MG63 (cell line): ENCODE data around the gene GLRX. TPM values are rescaled to one million over a fixed set of nuclear protein-coding genes. Genes with fewer than 3 reads are reported as not detected.
"Not testable (repeated sequence)": the region's sequence is repeated elsewhere in the genome, so short reads cannot be mapped to it uniquely, and the experiment has no call there.

ENCODE experiments used
- DNase-seq: peaks from one replicate; pipeline ENCODE4 v3.0.0-alpha.2; 2020
- H3K27me3 ChIP-seq: fragments of 250-450 bp; sonication (Bioruptor Pico); 2 replicates; pipeline ENCODE4 v1.5.1; 2020; ENCODE audit warnings: mild to moderate bottlenecking, moderate library complexity
- H3K36me3 ChIP-seq: fragments of 250-450 bp; sonication (Bioruptor Pico); 2 replicates; pipeline ENCODE4 v1.5.1; 2020; ENCODE audit warnings: mild to moderate bottlenecking, moderate library complexity
- H3K4me3 ChIP-seq: fragments of 250-450 bp; sonication (Bioruptor Pico); 2 replicates; pipeline ENCODE4 v1.5.1; 2020; ENCODE audit warnings: mild to moderate bottlenecking, moderate library complexity
- H3K9me3 ChIP-seq: fragments of 250-450 bp; sonication (Bioruptor Pico); 2 replicates; pipeline ENCODE4 v1.5.1; 2020; ENCODE audit warnings: mild to moderate bottlenecking, moderate library complexity
- total RNA-seq: library from RNA; depleted of rRNA; stranded (reverse); fragments of >200 nt; shearing (Covaris generic); gene quantifications from 2 replicates; pipeline ENCODE4 v1.2.3, GENCODE V29; 2014; ENCODE audit warnings: low replicate concordance

The GLRX gene
- total RNA-seq, 1 experiment from 2014 or later: 120 TPM

GRCh38 chr5:95858023-95858461, 35.5 kb upstream of the GLRX start:
- no peak for DNase-seq
- Histone ChIP-seq H3K9me3 (no peaks in the 10 kb centered on the region), H3K4me3 (no peak overlapping the region), H3K36me3 (no peaks in the 10 kb centered on the region), H3K27me3 (no peaks in the 10 kb centered on the region)

GRCh38 chr5:95857185-95857945, 34.8 kb upstream of the GLRX start:
- no peaks in the 10 kb centered on the region for H3K36me3 ChIP-seq
- H3K4me3 ChIP-seq: no peak overlapping the region
- no peaks in the 10 kb centered on the region for H3K27me3 ChIP-seq
- no peak for DNase-seq
- no peaks in the 10 kb centered on the region for H3K9me3 ChIP-seq

- Histone ChIP-seq H3K27me3 (no peaks in the 10 kb centered on the region), H3K9me3 (no peaks in the 10 kb centered on the region), H3K36me3 (no peaks in the 10 kb centered on the region), H3K4me3 (no peak overlapping the region)
- no peak for DNase-seq
Observed at GRCh38 chr5:95856501-95856981, 34.0 kb upstream of the GLRX start.

GRCh38 chr5:95853490-95853889, 31.0 kb upstream of the GLRX start:
- Histone ChIP-seq H3K36me3 (no peaks in the 10 kb centered on the region), H3K27me3 (no peaks in the 10 kb centered on the region), H3K9me3 (no peaks in the 10 kb centered on the region), H3K4me3 (no peak overlapping the region)
- DNase-seq: no peak

- DNase-seq: no peak
- Histone ChIP-seq H3K4me3 (no peak overlapping the region), H3K27me3 (no peaks in the 10 kb centered on the region), H3K9me3 (no peaks in the 10 kb centered on the region), H3K36me3 (no peaks in the 10 kb centered on the region)
Observed at GRCh38 chr5:95852567-95852966, 30.0 kb upstream of the GLRX start.

GRCh38 chr5:95851141-95851540, 28.6 kb upstream of the GLRX start:
- not testable (repeated sequence) for H3K9me3 ChIP-seq, DNase-seq, H3K27me3 ChIP-seq, H3K36me3 ChIP-seq, H3K4me3 ChIP-seq

- no peak for DNase-seq
- Histone ChIP-seq H3K27me3 (no peaks in the 10 kb centered on the region), H3K36me3 (no peaks in the 10 kb centered on the region), H3K9me3 (no peaks in the 10 kb centered on the region), H3K4me3 (no peak overlapping the region)
Observed at GRCh38 chr5:95850391-95850894, 27.9 kb upstream of the GLRX start.

GRCh38 chr5:95848701-95849100, 26.2 kb upstream of the GLRX start:
- Histone ChIP-seq H3K4me3 (no peak overlapping the region), H3K27me3 (no peaks in the 10 kb centered on the region), H3K9me3 (no peaks in the 10 kb centered on the region), H3K36me3 (no peaks in the 10 kb centered on the region)
- no peak for DNase-seq

GRCh38 chr5:95847261-95847592, 24.7 kb upstream of the GLRX start:
- no peak for DNase-seq
- Histone ChIP-seq H3K36me3 (no peaks in the 10 kb centered on the region), H3K4me3 (no peak overlapping the region), H3K9me3 (no peaks in the 10 kb centered on the region), H3K27me3 (no peaks in the 10 kb centered on the region)

GRCh38 chr5:95846554-95847260, 24.2 kb upstream of the GLRX start:
- H3K36me3 ChIP-seq: no peaks in the 10 kb centered on the region
- H3K4me3 ChIP-seq: no peak overlapping the region
- DNase-seq: peak; percentile 49
- H3K9me3 ChIP-seq: no peaks in the 10 kb centered on the region
- H3K27me3 ChIP-seq: no peaks in the 10 kb centered on the region

- no peaks in the 10 kb centered on the region for H3K9me3 ChIP-seq
- no peaks in the 10 kb centered on the region for H3K27me3 ChIP-seq
- no peak for DNase-seq
- H3K4me3 ChIP-seq: no peak overlapping the region
- H3K36me3 ChIP-seq: no peaks in the 10 kb centered on the region
Observed at GRCh38 chr5:95845391-95845790, 22.9 kb upstream of the GLRX start.

GRCh38 chr5:95843733-95844223, 21.3 kb upstream of the GLRX start:
- Histone ChIP-seq H3K4me3 (no peak overlapping the region), H3K27me3 (no peaks in the 10 kb centered on the region), H3K36me3 (no peaks in the 10 kb centered on the region), H3K9me3 (no peaks in the 10 kb centered on the region)
- no peak for DNase-seq

GRCh38 chr5:95842854-95843544, 20.5 kb upstream of the GLRX start:
- peak; percentile 30 for DNase-seq
- no peaks in the 10 kb centered on the region for H3K36me3 ChIP-seq
- H3K9me3 ChIP-seq: no peaks in the 10 kb centered on the region
- H3K27me3 ChIP-seq: no peaks in the 10 kb centered on the region
- no peak overlapping the region for H3K4me3 ChIP-seq

- Histone ChIP-seq H3K27me3 (no peaks in the 10 kb centered on the region), H3K36me3 (no peaks in the 10 kb centered on the region), H3K9me3 (no peaks in the 10 kb centered on the region), H3K4me3 (no peak overlapping the region)
- no peak for DNase-seq
Observed at GRCh38 chr5:95841914-95842812, 19.6 kb upstream of the GLRX start.

- H3K36me3 ChIP-seq: no peaks in the 10 kb centered on the region
- H3K27me3 ChIP-seq: no peaks in the 10 kb centered on the region
- DNase-seq: no peak
- H3K9me3 ChIP-seq: no peaks in the 10 kb centered on the region
- H3K4me3 ChIP-seq: no peak overlapping the region
Observed at GRCh38 chr5:95840956-95841705, 18.6 kb upstream of the GLRX start.

- Histone ChIP-seq H3K4me3 (no peak overlapping the region), H3K27me3 (no peaks in the 10 kb centered on the region), H3K36me3 (no peaks in the 10 kb centered on the region)
Observed at GRCh38 chr5:95839658-95840057, 17.1 kb upstream of the GLRX start.

More at GRCh38 chr5:95839658-95840057, 17.1 kb upstream of the GLRX start:
- DNase-seq: no peak
- H3K9me3 ChIP-seq: no peaks in the 10 kb centered on the region
